ENCODE data around the gene DNAJC17. TPM values are rescaled to one million over a fixed set of nuclear protein-coding genes. Genes with fewer than 3 reads are reported as not detected.

The DNAJC17 gene, protein sequence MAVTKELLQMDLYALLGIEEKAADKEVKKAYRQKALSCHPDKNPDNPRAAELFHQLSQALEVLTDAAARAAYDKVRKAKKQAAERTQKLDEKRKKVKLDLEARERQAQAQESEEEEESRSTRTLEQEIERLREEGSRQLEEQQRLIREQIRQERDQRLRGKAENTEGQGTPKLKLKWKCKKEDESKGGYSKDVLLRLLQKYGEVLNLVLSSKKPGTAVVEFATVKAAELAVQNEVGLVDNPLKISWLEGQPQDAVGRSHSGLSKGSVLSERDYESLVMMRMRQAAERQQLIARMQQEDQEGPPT
- total RNA-seq, result 21.7 and 43.2 TPM in 2 replicates

DNA sequence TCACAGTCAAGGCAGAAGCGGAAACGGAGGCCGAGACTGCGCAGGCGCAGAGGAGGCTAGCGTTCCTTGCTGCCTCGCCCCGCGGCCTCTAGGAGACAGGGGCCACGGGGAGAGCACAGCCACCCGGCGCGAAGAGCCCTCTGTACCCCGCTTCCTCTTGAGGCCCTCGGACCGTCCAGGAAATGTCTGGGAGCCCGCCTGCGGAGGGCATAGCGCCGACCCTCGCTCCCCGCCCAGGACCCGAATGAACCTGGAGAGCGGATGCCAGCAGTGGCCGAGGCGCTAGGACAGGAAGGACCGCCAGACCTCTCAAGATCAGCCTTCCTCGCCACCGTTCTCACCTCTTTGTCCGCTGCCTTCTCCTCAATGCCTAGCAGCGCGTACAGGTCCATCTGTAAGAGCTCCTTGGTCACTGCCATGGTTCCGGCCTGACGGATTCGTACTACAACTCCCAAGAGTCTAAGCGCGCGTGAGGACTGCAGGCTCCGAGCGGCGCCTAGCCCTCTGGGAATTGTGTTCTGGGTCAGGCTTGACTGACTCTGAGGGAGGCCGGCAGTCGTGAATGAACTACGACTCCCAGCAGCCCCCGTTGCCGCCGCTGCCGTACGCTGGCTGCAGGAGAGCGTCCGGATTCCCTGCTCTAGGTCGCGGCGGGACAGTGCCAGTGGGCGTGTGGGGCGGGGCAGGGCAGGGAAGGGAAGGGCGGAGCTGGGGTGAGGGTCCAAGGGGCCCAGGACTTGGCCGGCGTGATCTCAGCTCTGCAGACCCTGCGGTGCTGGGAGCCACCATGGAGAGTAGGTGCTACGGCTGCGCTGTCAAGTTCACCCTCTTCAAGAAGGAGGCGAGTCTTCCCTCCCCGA is at the start of gene DNAJC17, which contains the start of gene ZFYVE19:
Gene DNAJC17, minus strand, starts transcription at position 446 of the 860 bp plus-strand sequence. Its CDS starts 27 bp downstream, at position 419.
Gene ZFYVE19, plus strand, starts transcription at position 62 of the 860 bp plus-strand sequence. Its CDS starts 501 bp downstream, at position 563.
- peak; percentile 14 for TF ChIP-seq CTCF (conservative IDR thresholded peaks at IDR 0.05; ENCODE audit: low read depth, low read length)
- H3K4me3 ChIP-seq (ENCODE audit: low read depth, low read length), result peak within 1 kb of the TSS; percentile 94
- DNase-seq (ENCODE audit: low read depth), result peak; percentile 79

DNA sequence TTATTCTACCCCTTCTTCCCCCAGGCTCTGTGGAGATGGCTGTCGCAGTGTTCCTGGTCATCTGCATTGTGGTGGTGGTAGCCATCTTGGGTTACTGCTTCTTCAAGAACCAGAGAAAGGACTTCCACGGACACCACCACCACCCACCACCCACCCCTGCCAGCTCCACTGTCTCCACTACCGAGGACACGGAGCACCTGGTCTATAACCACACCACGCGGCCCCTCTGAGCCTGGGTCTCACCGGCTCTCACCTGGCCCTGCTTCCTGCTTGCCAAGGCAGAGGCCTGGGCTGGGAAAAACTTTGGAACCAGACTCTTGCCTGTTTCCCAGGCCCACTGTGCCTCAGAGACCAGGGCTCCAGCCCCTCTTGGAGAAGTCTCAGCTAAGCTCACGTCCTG is 49.5 kb upstream of the DNAJC17 start:
- no peak for TF ChIP-seq CTCF (conservative IDR thresholded peaks at IDR 0.05; ENCODE audit: low read depth, low read length)
- DNase-seq (ENCODE audit: low read depth), result no peak
- H3K4me3 ChIP-seq (ENCODE audit: low read depth, low read length), result no peak overlapping the region

DNA sequence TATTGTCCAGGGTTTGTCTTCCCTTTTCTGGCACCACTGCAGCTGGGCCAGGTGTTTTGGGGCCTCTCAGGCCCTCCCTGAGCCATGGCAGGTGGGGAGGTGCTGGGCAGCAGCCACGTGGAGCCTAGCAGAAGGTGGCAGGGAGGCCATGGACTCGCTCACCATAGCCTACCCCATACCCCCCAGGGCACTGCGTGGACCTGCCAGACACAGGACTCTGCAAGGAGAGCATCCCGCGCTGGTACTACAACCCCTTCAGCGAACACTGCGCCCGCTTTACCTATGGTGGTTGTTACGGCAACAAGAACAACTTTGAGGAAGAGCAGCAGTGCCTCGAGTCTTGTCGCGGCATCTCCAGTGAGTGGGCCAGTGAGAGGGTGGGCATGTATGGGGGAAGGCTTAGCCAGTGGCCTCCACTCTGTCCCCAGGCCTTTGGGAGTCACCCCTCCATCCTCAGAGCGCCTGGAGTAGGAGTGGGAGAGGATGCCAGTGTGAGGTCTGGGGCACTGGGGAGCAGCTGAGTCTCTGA is 48.5 kb upstream of the DNAJC17 start:
- no peak for DNase-seq (ENCODE audit: low read depth)
- TF ChIP-seq CTCF (conservative IDR thresholded peaks at IDR 0.05; ENCODE audit: low read depth, low read length), result no peak
- no peak overlapping the region for H3K4me3 ChIP-seq (ENCODE audit: low read depth, low read length)

DNA sequence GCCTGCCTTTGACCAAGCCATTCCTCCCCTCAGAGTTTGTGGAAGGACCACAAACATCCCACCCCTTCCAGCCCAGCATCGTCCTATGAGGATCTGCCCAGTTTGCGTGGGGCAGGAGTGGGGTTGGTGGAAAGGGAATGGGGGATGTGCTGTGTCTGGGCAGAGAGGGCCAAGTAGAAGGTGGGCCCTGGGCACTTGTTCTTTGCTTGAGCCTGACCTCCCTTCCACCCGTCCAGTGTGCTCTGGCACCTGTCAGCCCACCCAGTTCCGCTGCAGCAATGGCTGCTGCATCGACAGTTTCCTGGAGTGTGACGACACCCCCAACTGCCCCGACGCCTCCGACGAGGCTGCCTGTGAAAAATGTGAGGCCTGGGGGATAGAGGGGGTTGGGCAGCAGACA is 46.9 kb upstream of the DNAJC17 start:
- no peak overlapping the region for H3K4me3 ChIP-seq (ENCODE audit: low read depth, low read length)
- no peak for TF ChIP-seq CTCF (conservative IDR thresholded peaks at IDR 0.05; ENCODE audit: low read depth, low read length)
- no peak for DNase-seq (ENCODE audit: low read depth)

- DNase-seq (ENCODE audit: low read depth), result no peak
- H3K4me3 ChIP-seq (ENCODE audit: low read depth, low read length), result no peak overlapping the region
- no peak for TF ChIP-seq CTCF (conservative IDR thresholded peaks at IDR 0.05; ENCODE audit: low read depth, low read length)
Observed at GRCh38 chr15:40853241-40853890, 46.1 kb upstream of the DNAJC17 start.

DNA sequence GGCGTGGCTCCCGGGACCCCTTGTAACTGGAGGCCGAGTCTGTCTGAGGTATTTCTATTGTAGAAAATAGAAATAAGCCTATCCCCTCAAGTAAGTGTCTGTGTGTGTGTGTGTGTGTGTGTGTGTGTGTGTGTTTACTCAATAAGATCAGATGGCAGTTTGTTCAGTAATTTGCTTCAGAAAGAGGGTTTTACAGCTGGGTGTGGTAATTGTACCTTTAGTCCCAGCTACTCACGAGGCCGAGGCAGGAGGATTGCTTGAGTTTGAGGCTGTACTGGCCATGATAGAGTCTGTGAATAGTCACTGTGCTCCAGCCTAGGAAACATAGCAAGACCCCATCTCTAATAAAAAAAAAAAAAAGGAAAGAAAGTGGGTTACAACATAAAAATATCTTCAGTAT is 45.3 kb upstream of the DNAJC17 start:
- TF ChIP-seq CTCF (conservative IDR thresholded peaks at IDR 0.05; ENCODE audit: low read depth, low read length), result no peak
- no peak for DNase-seq (ENCODE audit: low read depth)
- H3K4me3 ChIP-seq (ENCODE audit: low read depth, low read length), result no peak overlapping the region
